ENCODE measurements around the gene SLC39A8. TPM values are rescaled to one million over a fixed set of nuclear protein-coding genes. Genes with fewer than 3 reads are reported as not detected.

Gene SLC39A8
- total and polyA plus RNA-seq, 9 of the 15 experiments (the other 6 are each of a cell fraction or from before 2014, with no cell fraction given), result 8.2 to 30.3 (median 25.0) TPM

- BruUV-seq (replicated peaks), result no TSS peak
Observed at GRCh38 chr4:102362922-102363432, 17.7 kb upstream of the SLC39A8 start.

More at GRCh38 chr4:102362922-102363432, 17.7 kb upstream of the SLC39A8 start:
- H3K4me3 ChIP-seq, result no peak overlapping the region
- H3K4me2 ChIP-seq (ENCODE audit: insufficient read depth, low read length), result no peak overlapping the region
- H3K36me3 ChIP-seq (ENCODE audit: control insufficient read depth, insufficient read depth, low read length), result no peaks in the 10 kb centered on the region
- ChIA-PET CTCF (ENCODE audit: low intra/inter-chr PET ratio) (no interaction called here), POLR2A (no interaction called here)
- no peak overlapping the region for H2AFZ ChIP-seq (ENCODE audit: low read depth, low read length)
- WGBS (ENCODE audit: insufficient coverage, low coverage, missing lambda C conversion rate), result 8% methylated on average over 2 of the region's 2 CpGs
- no peaks in the 10 kb centered on the region; a peak in 1 of 5 replicates for H3K27me3 ChIP-seq (ENCODE audit: control insufficient read depth in 2 of 2, insufficient read depth in 2 of 2, low read length in 2 of 2)
- no peaks in the 10 kb centered on the region for H3K9me3 ChIP-seq (replicated peaks; ENCODE audit: control insufficient read depth, insufficient read depth, low read depth, low read length)
- ATAC-seq (no peak), DNase-seq (ENCODE audit: extremely low read depth in 1 of 4, low spot score in 3 of 4) (no peak), FAIRE-seq (no peak)
- H3K9ac ChIP-seq (ENCODE audit: insufficient read depth in 1 of 2, low read depth in 2 of 2, low read length in 2 of 2), result no peak overlapping the region
- no peaks in the 10 kb centered on the region for H3K79me2 ChIP-seq (ENCODE audit: control insufficient read depth, insufficient read depth, low read length)
- no peak overlapping the region for H3K27ac ChIP-seq (ENCODE audit: extremely low read depth, low read depth, low read length)
- TF ChIP-seq ZFP91 (CRISPR knock-in tag; IDR thresholded peaks at IDR 0.05) (no peak), ARID1B (IDR thresholded peaks at IDR 0.05) (no peak), LCOR (CRISPR knock-in tag; IDR thresholded peaks at IDR 0.05) (no peak), SRSF1 (IDR thresholded peaks at IDR 0.05; ENCODE audit: low read depth, low read length) (no peak), BHLHE40 (IDR thresholded peaks at IDR 0.05; ENCODE audit: low read length) (no peak), ZNF277 (CRISPR knock-in tag; IDR thresholded peaks at IDR 0.05; ENCODE audit: borderline replicate concordance) (no peak), GTF2F1 (IDR thresholded peaks at IDR 0.05; ENCODE audit: low read depth, low read length) (no peak), DPF2 (IDR thresholded peaks at IDR 0.05) (no peak), THRAP3 (IDR thresholded peaks at IDR 0.05; ENCODE audit: borderline replicate concordance) (no peak), ZNF77 (CRISPR knock-in tag; IDR thresholded peaks at IDR 0.05) (no peak), NCOA1 (IDR thresholded peaks at IDR 0.05; ENCODE audit: low read depth) (no peak)
- intact Hi-C loops (cut with micrococcal nuclease) (no loop called here), in situ Hi-C loops (cut with MboI) (no loop called here)
- no peaks in the 10 kb centered on the region; a peak in 1 of 5 replicates for H3K4me1 ChIP-seq (replicated peaks in 1 of 2; ENCODE audit: control insufficient read depth in 2 of 2, insufficient read depth in 2 of 2, low read length in 2 of 2)
- H3K9me1 ChIP-seq (ENCODE audit: control insufficient read depth, insufficient read depth, low read length), result no peaks in the 10 kb centered on the region
- no peaks in the 10 kb centered on the region for H4K20me1 ChIP-seq (replicated peaks; ENCODE audit: control insufficient read depth, insufficient read depth, low read length)
